ACHN (cell line): ENCODE measurements around the gene ARVCF.
"Not testable (repeated sequence)": the region's sequence is repeated elsewhere in the genome, so short reads cannot be mapped to it uniquely, and the experiment has no call there.

Experiments used
- DNase-seq: peaks from one replicate; pipeline ENCODE4 v3.0.0-alpha.2; 2015
- in situ Hi-C: cut with HindIII; loops from 2 replicates; pipeline ENCODE4 v1.10.0; 2017; ENCODE audit warnings: low sequenced_read_pairs, low pct_ligation_motif_present, low pct_unique_long_range_greater_than_20kb

ARVCF gene

DNA sequence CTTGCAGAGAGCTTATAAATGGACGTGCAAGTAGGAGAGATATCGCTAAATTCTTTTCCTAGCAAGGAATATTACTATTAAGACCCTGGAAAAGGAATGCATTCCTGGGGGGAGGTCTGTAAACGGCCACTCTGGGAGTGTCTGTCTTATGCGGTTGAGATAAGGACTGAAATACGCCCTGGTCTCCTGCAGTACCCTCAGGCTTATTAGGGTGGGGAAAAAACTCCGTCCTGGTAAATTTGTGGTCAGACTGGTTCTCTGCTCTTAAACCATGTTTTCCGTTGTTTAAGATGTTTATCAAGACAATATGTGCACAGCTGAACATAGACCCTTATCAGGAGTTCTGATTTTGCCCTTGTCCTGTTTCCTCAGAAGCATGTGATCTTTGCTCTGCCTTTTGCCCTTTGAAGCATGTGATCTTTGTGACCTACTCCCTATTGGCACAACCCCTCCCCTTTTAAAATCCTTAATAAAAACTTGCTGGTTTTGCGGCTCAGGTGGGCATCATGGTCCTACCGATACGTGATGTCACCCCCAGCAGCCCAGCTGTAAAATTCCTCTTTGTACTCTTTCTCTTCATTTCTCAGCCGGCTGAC lies 81.4 kb downstream of the ARVCF start:
- in situ Hi-C loops, DNase-seq: not testable (repeated sequence)

DNA sequence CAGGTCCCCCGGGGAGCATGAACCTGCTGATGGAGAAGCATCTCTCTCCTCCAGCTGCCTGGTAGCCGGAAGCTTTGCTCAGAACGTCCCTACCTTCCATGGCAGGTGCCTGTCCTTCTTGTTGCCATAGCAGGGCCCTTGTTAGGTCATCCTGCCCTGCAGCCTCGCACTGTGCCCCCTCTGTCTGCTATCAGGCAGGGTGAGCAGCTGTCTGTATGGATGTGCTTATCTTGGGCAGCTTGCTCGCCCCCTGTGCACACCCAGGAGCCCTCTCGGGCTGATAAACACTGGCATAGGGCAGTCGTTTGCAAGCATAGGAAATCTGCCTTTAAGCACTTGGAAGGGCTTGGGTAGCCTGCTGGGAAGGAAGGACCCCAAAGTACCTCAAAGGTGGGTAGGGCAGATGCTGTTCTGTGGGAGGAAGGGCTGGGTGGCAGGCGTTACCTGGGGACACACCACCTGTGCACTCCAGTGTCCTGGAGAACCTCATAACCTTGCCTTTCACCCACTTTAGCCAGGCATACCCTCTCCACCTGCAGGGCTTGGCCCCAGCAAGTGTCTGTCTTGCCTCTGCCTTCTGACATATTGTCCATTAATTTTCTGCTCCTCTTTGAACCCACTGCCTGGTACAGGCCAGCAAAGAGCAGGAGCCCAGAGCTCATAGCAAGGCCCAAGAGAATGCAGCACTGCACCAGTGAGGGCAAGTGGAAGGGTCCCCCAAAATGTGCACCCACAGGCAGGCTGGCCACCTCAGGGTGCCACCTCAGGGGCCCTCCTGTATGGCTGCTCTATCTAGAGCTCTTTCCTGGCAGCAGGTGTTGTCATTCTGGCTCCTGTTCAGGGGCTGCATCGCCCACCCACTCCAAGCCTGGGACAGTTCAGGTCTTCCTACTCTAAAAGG lies 83.0 kb downstream of the ARVCF start:
- DNase-seq, result no peak
- in situ Hi-C loops, result no loop called here

DNA sequence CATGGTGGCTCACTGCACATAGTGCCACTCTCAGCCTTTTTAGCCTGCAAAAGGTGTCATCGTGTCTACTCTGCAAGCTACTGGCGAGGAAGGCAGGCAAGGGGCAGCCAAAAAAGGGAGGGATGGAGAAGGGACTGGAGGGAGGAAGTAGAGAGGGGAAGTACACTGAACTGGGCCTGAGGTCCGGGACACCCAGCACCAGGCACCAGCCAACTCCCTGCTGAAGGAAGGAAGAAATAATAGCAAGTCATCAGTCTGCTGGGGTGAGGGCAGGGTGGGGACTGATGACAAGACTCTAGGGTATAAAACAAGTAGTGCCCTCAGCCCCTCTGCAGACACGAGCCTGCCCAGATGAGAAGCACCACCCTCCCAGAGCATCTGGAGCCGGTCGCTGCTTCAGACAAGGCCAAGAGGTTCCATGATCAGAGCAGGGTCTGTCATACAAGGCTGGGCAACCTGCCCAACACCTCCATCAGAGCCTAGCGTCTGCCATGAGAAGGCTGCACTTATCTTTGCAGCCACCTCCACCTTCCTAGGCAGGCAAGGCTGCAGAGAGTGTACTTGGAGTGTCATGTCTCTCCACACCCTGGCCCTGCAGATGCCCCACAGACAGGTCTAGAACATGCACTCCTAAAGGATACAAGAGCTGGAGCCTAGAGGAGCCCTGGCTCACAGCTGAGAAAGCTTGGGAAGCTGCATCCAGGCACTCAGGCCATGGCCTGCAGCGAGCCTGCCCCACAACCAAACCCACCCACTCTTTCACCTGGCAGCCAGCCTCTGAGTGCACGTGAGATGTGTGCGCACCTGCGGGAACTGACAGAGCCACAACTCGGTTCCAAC lies 84.0 kb downstream of the ARVCF start:
- no peak for DNase-seq
- in situ Hi-C loops, result no loop called here

DNA sequence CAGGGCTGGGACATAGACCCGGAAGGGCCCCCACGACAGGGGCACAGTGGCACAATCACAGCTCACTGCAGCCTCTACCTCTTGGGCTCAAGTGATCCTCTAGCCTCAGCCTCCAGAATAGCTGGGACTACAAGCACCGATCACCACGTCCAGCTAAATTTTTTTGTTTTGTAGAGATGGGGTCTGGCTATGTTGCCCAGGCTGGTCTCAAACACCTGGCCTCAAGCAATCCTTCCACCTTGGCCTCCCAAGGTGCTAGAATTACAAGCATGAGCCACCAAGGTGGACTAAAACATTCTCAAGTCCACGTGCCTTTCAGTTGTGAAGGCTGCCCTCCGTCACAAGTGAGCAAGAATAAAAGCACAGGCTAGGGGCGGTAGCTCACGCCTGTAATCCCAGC lies 85.1 kb downstream of the ARVCF start:
- in situ Hi-C loops, result no loop called here
- DNase-seq, result no peak

DNA sequence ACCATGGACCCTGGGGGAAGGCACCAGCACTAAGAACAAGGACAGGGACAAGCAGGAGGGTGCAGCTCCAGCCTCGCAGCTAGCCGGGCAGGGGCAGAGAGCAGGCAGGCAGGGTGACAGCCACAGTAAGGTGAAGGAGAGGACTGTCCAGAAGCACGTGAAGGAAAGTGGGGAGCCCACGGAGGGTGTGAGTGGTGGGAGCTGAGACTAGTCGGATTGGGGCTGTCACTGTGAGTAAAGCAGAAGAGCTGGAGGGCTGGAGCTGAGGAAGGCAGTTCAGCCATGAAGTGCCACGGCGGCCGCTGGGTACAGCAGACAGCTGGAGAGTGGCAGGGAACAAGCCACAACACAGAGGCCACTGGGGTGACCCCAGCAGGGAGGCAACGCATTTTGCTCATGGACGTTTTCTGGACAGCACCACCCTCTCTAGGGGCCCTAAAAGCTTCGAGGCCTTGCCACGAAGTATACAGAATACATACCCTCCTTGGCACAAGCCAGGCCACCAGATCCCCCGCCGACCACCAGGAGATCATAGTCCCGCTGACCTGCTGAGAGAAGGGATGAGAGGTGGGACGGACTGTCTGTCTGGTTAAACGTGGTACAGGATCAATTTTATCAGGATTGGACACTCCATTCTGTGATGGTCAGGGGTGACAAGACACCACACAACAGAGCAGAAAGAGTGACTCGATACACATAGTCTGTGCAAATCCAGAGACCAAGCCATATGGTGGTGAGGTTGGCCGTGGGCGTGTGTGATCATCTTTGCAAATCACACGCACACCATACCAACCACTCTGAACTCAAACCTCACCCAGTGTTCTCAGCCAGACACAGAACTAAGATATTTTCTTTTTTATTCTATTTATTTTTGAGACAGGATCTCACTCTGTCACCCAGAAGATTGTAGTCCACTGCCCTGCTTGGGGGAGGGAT lies 85.8 kb downstream of the ARVCF start:
- DNase-seq, result no peak
- in situ Hi-C loops, result no loop called here

DNA sequence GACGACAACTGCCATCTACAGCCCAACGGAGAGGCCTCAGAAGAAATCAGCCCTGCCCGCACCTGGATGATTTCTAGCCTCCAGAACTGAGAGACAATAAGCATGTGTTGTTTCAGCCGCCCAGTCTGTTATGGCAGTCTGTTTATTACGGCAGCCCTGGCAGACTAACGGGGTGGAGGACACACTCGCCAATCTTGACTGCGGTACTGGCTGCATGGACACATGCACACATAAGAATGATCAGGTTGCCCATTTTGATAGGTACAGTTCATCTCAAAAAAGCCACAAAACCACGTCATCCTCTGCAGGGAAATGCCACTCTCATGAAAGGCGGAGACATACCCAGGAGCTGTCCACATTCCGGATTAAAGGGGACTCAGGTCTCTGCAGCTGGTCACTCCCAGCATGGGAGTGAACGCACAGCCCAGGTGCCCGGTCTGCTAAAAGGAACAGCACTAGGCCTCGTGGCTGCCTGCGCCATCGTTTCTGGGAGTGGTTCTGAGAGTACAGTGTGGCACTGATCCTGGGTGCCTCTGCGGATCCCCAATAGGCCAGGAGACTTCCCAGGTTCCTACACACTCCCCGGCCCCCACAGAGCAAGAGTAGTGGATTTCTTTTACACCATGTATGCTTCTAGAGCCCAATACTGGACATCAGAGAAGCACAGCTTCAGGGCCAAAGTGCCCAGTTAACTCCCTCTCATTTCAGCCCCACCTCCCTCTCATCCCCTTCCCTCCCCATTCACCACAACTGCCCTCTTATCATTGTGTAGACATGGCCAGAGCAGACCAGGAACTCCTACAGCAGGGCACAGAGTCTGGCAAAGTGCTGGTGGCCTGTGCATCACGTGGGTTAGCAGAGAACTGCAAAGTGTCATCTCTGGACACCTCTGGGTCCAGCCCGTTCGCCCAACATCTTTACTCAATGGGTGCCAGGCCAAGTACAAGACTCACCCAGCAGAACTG lies 86.8 kb downstream of the ARVCF start:
- in situ Hi-C loops, result no loop called here
- no peak for DNase-seq

DNA sequence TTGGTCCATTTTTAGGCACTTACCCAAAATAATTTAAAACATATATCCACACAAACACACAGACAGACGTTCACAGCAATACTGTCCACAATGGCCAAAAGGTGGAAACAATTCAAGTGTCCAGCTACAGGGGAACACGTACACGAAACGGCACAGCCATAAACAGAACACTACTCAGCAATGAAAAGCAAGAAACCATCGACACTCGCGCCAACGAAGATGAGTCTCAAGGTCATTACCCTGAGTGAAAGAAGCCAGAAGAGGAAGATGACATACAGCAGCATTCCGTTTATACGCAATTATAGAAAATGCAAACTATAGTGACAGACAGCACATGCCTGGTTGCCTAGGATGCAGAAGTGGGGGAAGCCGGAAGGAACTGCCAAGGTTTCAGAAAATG lies 88.4 kb downstream of the ARVCF start:
- DNase-seq, result no peak
- in situ Hi-C loops, result no loop called here

DNA sequence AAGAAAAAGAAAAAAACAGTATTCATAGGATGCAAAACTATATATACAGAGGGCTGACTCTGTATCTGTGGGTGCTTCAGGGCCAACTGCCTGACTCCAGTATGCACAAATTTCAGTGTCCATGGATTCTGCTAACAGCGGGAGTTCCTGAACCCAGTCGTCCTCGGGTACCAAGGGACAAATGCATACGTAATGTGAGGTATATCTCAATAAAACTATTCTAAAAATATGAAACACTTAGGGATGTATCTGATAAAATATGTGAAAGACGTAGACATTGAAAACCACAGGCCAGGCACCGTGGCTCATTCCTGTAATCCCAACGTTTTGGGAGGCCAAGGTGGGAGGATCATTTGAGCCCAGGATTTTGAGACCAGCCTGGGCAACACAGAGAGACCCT lies 88.9 kb downstream of the ARVCF start:
- in situ Hi-C loops, result no loop called here
- DNase-seq, result no peak

DNA sequence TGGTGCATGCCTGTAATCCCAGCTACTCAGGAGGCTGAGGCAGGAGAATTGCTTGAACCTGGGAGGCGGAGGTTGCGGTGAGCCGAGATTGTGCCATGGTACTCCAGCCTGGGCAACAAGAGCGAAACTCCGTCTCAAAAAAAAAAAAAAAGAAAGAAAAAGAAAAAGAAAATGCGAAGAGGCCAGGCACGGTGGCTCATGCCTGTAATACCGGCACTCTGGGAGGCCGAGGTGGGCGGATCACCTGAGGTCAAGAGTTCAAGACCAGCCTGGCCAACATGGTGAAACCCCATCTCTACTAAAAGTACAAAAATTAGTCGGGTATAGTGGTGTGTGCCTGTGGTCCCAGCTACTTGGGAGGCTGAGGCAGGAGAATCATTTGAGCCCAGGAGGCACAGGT lies 90.6 kb downstream of the ARVCF start:
- in situ Hi-C loops, DNase-seq: not testable (repeated sequence)

DNA sequence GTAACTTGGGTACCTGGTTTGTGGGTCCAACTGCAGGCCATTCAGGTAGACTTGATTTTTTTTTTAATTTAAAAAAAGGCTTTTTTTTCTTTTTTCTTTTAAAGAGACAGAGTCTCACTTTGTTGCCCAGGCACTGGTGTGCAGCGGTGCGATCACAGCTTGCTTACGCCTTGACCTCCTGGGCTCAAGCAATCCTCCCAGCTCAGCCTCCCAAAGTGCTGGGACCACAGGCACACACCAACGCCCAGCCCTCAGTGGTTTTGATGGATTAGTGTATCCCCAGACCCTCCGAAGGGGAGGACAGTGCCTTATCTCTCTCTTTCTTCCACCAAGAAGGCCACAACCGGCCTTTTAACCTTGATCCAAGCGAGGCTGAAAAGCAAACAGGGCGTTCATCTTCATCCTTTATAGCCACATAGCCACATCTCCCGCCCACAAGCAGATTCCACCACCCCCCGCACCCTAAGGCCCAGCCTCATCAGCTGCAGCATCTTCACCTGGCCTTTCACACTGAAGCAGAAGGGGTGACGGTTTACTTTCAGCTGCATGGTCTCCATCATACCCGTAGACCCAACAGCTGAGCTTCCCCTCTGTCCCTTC lies 92.6 kb downstream of the ARVCF start:
- no peak for DNase-seq
- in situ Hi-C loops, result no loop called here

DNA sequence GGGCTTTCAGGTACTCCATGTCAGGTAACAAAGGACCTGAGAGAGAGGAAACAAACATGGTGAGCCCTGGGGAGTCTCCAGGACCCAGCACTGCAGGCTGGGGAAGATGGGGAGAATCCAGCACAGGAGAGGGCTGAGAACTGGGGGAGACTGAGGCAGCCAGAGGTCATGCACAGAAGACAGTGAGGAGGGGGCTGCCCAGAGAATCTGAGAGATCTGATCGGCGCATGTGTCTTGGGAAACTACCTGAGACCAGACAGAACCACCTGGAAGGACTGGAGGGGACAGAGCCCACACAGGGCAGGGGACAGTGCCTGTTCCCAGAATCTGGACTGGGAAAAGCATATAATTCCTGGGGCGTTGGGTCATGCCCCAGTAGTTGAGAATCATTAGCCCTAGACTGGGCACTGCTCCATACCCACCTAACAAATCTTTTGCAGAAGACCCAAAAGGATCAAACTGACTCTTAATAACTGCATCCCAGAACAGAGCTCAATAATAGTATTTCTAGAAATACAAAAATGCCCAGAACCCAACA lies 95.0 kb downstream of the ARVCF start:
- in situ Hi-C loops, result no loop called here
- DNase-seq, result no peak
